ENCODE data around the gene PALM3.
"Not testable (repeated sequence)": the region's sequence is repeated elsewhere in the genome, so short reads cannot be mapped to it uniquely, and the experiment has no call there.

PALM3 gene

DNA sequence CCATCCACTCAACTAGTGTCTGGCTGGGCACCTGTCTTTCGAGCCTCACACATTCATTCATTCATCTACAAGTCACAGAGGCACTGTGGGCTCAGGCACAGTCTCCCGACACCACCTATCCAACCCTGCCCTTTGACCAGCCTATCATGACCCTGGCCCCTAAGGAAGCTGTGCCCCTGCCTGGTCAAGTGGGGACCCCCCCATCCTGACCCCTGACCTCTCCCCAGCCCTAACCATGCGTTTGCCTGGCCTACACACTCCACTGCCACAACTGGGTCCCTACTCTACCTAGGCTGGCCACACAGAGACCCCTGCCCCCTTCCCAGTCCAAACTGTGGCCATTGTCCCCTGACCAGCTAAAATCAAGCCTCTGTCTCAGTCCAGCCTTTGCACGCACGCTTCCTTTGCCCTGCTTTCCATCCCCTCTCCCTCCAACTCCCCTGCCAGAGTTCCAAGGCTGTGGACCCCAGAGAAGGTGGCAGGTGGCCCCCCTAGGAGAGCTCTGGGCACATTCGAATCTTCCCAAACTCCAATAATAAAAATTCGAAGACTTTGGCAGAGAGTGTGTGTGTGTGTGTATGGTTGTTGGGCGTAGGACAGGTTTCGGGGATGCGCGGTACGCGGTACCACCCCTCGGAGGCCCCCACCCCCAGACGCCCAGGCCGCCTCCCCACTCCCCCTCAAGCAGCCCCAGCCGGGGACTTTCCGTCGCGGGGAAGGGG lies 30.7 kb downstream of the PALM3 start:
- no peak for DNase-seq

GRCh38 chr19:14028901-14029300 lies 33.0 kb downstream of the PALM3 start:
- no peak for DNase-seq

GRCh38 chr19:14027856-14028450 lies 33.9 kb downstream of the PALM3 start, which contains the start of gene RLN3:
Gene RLN3, plus strand, starts transcription at chr19:14028148. Its CDS starts 57 bp downstream, at chr19:14028205.
- DNase-seq, result no peak

DNA sequence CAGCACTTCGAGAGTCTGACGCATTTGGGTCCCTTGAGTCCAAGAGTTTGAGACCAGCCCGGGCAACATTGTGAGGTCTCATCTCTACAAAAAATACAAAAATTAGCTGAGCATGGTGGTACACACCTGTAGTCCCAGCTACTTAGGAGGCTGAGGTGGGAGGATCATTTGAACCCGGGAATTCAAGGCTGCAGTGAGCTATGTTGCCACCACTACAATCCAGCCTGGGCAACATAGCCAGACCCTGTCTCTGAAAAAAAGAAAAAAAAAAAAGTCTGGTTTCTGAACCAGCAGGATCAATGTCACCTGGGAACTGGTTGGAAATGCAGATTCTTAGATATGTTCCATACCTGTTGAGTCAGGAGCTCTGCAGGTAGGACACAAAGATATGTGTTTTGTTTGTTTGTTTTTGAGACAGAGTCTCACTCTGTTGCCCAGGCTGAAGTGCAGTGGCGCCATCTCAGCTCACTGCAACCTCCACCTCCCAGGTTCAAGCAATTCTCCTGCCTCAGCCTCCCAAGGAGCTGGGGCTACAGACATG lies 35.2 kb downstream of the PALM3 start:
- DNase-seq, result not testable (repeated sequence)

- DNase-seq, result no peak
Observed at GRCh38 chr19:14023404-14024235, 38.3 kb downstream of the PALM3 start.

DNA sequence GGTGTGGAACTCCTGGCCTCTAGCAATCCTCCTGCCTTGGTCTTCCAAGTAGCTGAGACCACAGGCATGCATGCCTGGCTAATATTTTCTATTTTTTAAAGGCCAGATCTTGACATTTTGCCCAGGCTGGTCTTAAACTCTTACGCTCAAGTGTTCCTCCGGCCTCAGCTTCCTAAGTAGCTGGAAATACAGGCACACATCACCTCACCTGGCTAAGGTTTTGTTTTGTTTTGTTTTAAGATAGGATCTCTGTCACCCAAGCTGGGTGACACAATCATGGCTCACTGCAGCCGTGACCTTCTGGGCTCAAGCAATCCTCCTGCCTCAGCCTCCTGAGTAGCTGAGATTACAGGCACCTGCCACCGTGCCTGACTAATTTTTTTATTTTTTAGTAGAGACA lies 39.4 kb downstream of the PALM3 start:
- DNase-seq, result no peak

- no peak for DNase-seq
Observed at GRCh38 chr19:14021474-14021873, 40.4 kb downstream of the PALM3 start.

- DNase-seq, result not testable (repeated sequence)
Observed at GRCh38 chr19:14019739-14020138, 42.1 kb downstream of the PALM3 start.

- DNase-seq, result no peak
Observed at GRCh38 chr19:14019100-14019499, 42.8 kb downstream of the PALM3 start.

- no peak for DNase-seq
Observed at GRCh38 chr19:14015524-14016035, 46.3 kb downstream of the PALM3 start.

DNA sequence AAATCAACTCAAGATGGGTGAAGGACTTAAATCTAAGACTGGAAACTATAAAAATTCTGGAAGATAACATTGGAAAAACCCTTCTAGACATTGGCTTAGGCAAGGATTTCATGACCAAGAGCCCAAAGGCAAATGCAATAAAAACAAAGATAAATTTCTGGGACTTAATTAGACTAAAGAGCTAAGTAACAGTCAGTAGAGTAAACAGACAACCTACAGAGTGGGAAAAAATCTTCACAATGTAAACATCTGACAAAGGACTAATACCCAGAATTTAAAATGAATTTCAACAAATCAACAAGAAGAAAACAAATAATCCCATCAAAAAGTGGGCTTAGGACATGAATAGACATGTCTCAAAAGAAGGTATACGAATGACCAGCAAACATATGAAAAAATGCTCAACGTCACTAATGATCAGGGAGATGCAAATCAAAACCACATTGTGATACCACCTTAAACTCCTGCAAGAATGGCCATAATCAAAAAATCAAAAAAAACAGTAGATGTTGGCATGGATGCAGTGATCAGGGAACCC lies 49.4 kb downstream of the PALM3 start:
- DNase-seq, result no peak

GRCh38 chr19:14006766-14007562 lies 54.9 kb downstream of the PALM3 start:
- no peak for DNase-seq

DNA sequence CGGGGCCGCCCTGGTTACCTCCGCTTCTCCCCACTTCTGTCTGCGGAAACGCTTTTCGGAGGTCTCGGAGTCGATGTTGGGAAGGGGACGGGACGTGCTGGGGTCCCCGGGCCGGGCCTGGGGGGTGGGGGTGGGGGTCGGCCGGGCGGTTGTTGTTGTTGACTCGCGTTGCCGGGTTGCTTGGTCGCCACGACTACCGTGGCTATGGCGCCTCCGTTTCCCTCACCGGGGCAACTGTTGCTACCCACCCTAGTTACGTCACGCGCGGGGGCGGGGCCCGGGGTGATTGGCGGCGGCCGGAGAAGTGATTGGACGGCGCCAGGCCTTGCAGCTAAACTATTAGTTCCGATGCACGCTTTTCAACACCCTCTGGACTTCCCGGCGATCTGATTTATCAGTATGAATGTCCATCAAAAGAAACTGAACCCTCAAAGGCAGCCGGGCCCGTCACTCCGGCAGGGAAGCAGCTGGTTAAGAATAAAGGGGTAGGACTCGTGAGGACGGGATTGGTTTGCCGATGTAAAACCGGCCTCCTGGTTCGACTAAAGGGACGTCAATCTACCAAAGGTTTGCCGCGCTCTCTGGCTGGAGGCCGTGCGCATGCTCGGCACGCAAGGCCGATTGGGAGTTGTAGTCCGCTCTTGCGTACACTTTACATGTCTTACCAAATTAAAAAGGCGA lies 55.7 kb downstream of the PALM3 start, which contains the start of gene RFX1:
Gene RFX1 (minus strand): TSS at position 236 of the 681 bp plus-strand sequence. CDS start 12,477 bp downstream, outside the sequence.
- DNase-seq, result peak; percentile 100

- peak; percentile 93 for DNase-seq
Observed at GRCh38 chr19:14005349-14006084, 56.4 kb downstream of the PALM3 start.

DNA sequence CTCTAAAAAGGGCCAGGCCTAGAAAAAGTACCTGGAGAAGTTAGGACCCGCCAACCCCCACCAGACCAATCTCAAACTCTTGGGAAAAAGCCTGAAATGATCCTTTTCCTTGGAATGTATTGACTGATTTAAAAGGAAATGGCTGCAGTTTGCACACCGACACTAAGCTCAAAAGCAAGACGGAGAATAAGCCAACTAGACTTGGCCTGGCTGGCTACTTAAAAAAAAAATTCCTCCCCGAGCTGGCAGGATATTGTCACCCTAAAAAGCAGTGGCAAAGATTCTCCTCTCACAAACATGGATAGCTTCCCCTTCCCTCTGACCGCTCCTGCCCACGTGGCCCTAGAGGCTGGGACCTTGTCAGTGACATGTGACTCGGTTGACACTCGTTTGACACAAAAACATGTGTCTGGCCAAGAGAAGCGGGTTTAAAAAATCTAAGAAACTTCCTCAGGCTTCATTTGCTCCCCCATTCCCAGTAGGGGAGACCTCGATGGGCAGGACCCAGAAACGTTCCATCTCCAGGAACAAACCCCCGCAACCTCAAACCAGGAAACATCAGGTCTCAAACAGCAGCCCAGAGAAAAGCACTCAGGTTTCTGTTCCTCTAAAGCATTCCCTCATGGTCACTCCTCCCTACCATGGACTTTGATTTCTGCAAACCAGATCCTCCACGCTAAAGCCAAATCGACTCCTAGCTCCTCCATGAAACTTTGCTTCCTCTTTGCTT lies 57.1 kb downstream of the PALM3 start:
- DNase-seq, result no peak
